Activated T-helper 17 cell treated with anti-CD3 and anti-CD28 coated beads, Interleukin-2, amount 50 U/mL, for 72 hours (primary cell): Measurements from ENCODE around the gene ANKRD13A. TPM values are rescaled to one million over a fixed set of nuclear protein-coding genes. Genes with fewer than 3 reads are reported as not detected.
A peak's percentile ranks its signal among the peaks of the same experiment; 100 is the strongest.
"Not testable (repeated sequence)": the region's sequence is repeated elsewhere in the genome, so short reads cannot be mapped to it uniquely, and the experiment has no call there.

Source experiments
- ATAC-seq: fragments of 150-1000 bp; cut with Tn5 transposase; replicated peaks from 2 replicates; pipeline ENCODE4 v1.10.0; 2021; ENCODE audit warnings: mild to moderate bottlenecking, moderate library complexity
- H3K27ac Mint-ChIP-seq: one replicate; pipeline ENCODE4 v1.8.0; 2022; ENCODE audit warnings: mixed read lengths
- H3K27me3 Mint-ChIP-seq: one replicate; pipeline ENCODE4 v1.8.0; 2022; ENCODE audit warnings: mixed read lengths
- H3K36me3 Mint-ChIP-seq: one replicate; pipeline ENCODE4 v1.8.0; 2022; ENCODE audit warnings: low read depth, mild to moderate bottlenecking, mixed read lengths
- H3K4me1 Mint-ChIP-seq: one replicate; pipeline ENCODE4 v1.8.0; 2022; ENCODE audit warnings: mixed read lengths
- H3K4me3 Mint-ChIP-seq: one replicate; pipeline ENCODE4 v1.8.0; 2022; ENCODE audit warnings: mild to moderate bottlenecking, mixed read lengths
- H3K9me3 Mint-ChIP-seq: one replicate; pipeline ENCODE4 v1.8.0; 2022; ENCODE audit warnings: mixed read lengths
- total RNA-seq, 2 donors: library from RNA; stranded (reverse); gene quantifications; one replicate each; pipeline ENCODE4 v1.2.3, GENCODE V29; 2022

ANKRD13A gene
- total RNA-seq, 2 donors from 2014 or later, result 61.4 to 68.5 TPM

GRCh38 chr12:110038741-110039084, 39.5 kb downstream of the ANKRD13A start:
- H3K9me3 Mint-ChIP-seq, result no peaks in the 10 kb centered on the region
- no peaks in the 10 kb centered on the region for H3K27me3 Mint-ChIP-seq
- ATAC-seq, result no peak
- peak overlapping the region; percentile 88 for H3K27ac Mint-ChIP-seq
- H3K4me1 Mint-ChIP-seq, result peaks cover 35% of the 10 kb centered on the region
- H3K36me3 Mint-ChIP-seq, result peaks cover 97% of the 10 kb centered on the region
- H3K4me3 Mint-ChIP-seq, result peak overlapping the region; percentile 67

GRCh38 chr12:110039085-110039807, 40.0 kb downstream of the ANKRD13A start:
- peaks cover 35% of the 10 kb centered on the region for H3K4me1 Mint-ChIP-seq
- ATAC-seq, result peak; percentile 71
- peak overlapping the region; percentile 88 for H3K27ac Mint-ChIP-seq
- peaks cover 97% of the 10 kb centered on the region for H3K36me3 Mint-ChIP-seq
- no peaks in the 10 kb centered on the region for H3K27me3 Mint-ChIP-seq
- H3K9me3 Mint-ChIP-seq, result no peaks in the 10 kb centered on the region
- peak overlapping the region; percentile 67 for H3K4me3 Mint-ChIP-seq

- Mint-ChIP-seq H3K27ac (peak overlapping the region; percentile 75), H3K4me1 (peaks cover 31% of the 10 kb centered on the region), H3K4me3 (no peak overlapping the region)
Measured at GRCh38 chr12:110042264-110042663, 43.0 kb downstream of the ANKRD13A start.

GRCh38 chr12:110046451-110047187, 47.4 kb downstream of the ANKRD13A start:
- H3K4me3 Mint-ChIP-seq, result peak overlapping the region; percentile 89
- no peaks in the 10 kb centered on the region for H3K9me3 Mint-ChIP-seq
- H3K36me3 Mint-ChIP-seq, result peaks cover 37% of the 10 kb centered on the region
- no peaks in the 10 kb centered on the region for H3K27me3 Mint-ChIP-seq
- no peak for ATAC-seq
- peaks cover 15% of the 10 kb centered on the region for H3K4me1 Mint-ChIP-seq
- no peak overlapping the region for H3K27ac Mint-ChIP-seq

More at GRCh38 chr12:110042264-110042663, 43.0 kb downstream of the ANKRD13A start:
- ATAC-seq, result no peak
- H3K36me3 Mint-ChIP-seq, result peaks cover 77% of the 10 kb centered on the region
- H3K27me3 Mint-ChIP-seq, result no peaks in the 10 kb centered on the region
- no peaks in the 10 kb centered on the region for H3K9me3 Mint-ChIP-seq

- H3K36me3 Mint-ChIP-seq, result peaks cover 29% of the 10 kb centered on the region
- peak overlapping the region; percentile 92 for H3K27ac Mint-ChIP-seq
- H3K4me3 Mint-ChIP-seq, result peak overlapping the region; percentile 89
- no peaks in the 10 kb centered on the region for H3K9me3 Mint-ChIP-seq
- peaks cover 15% of the 10 kb centered on the region for H3K4me1 Mint-ChIP-seq
- H3K27me3 Mint-ChIP-seq, result no peaks in the 10 kb centered on the region
- no peak for ATAC-seq
Measured at GRCh38 chr12:110047297-110047940, 48.2 kb downstream of the ANKRD13A start.

GRCh38 chr12:110048242-110049027, 49.2 kb downstream of the ANKRD13A start, which contains the start of gene C12orf76:
TSS of gene C12orf76 (minus strand) at chr12:110048522. CDS start at chr12:110048495, 27 bp downstream.
- Mint-ChIP-seq H3K4me1 (peaks cover 9% of the 10 kb centered on the region), H3K36me3 (peaks cover 19% of the 10 kb centered on the region), H3K9me3 (no peaks in the 10 kb centered on the region), H3K4me3 (peak within 1 kb of the TSS; percentile 89), H3K27me3 (no peaks in the 10 kb centered on the region), H3K27ac (peak within 1 kb of the TSS; percentile 92)
- peak; percentile 100 for ATAC-seq

GRCh38 chr12:110049034-110049433, 49.8 kb downstream of the ANKRD13A start:
- ATAC-seq, H3K27me3 Mint-ChIP-seq, H3K9me3 Mint-ChIP-seq, H3K4me1 Mint-ChIP-seq: not testable (repeated sequence)
- Mint-ChIP-seq H3K4me3 (peak overlapping the region; percentile 89), H3K27ac (peak overlapping the region; percentile 92), H3K36me3 (peaks cover 13% of the 10 kb centered on the region)

GRCh38 chr12:110049666-110050065, 50.4 kb downstream of the ANKRD13A start:
- not testable (repeated sequence) for ATAC-seq, H3K36me3 Mint-ChIP-seq, H3K9me3 Mint-ChIP-seq, H3K27me3 Mint-ChIP-seq
- H3K4me1 Mint-ChIP-seq, result peaks cover 12% of the 10 kb centered on the region
- peak overlapping the region; percentile 92 for H3K27ac Mint-ChIP-seq
- H3K4me3 Mint-ChIP-seq, result peak overlapping the region; percentile 89

GRCh38 chr12:110050927-110051326, 51.7 kb downstream of the ANKRD13A start:
- Mint-ChIP-seq H3K27ac (no peak overlapping the region), H3K9me3 (no peaks in the 10 kb centered on the region), H3K4me1 (peaks cover 18% of the 10 kb centered on the region), H3K27me3 (no peaks in the 10 kb centered on the region), H3K4me3 (no peak overlapping the region), H3K36me3 (no peaks in the 10 kb centered on the region)
- no peak for ATAC-seq

- not testable (repeated sequence) for H3K9me3 Mint-ChIP-seq, H3K36me3 Mint-ChIP-seq, H3K27me3 Mint-ChIP-seq
- Mint-ChIP-seq H3K4me3 (peak overlapping the region; percentile 44), H3K4me1 (peaks cover 31% of the 10 kb centered on the region), H3K27ac (peak overlapping the region; percentile 39)
- ATAC-seq, result peak; percentile 57
Measured at GRCh38 chr12:110055375-110056352, 56.4 kb downstream of the ANKRD13A start.

GRCh38 chr12:110056643-110057042, 57.4 kb downstream of the ANKRD13A start:
- not testable (repeated sequence) for H3K9me3 Mint-ChIP-seq, H3K36me3 Mint-ChIP-seq, H3K27me3 Mint-ChIP-seq
- ATAC-seq, result peak; percentile 44
- peaks cover 37% of the 10 kb centered on the region for H3K4me1 Mint-ChIP-seq
- peak overlapping the region; percentile 39 for H3K27ac Mint-ChIP-seq
- peak overlapping the region; percentile 19 for H3K4me3 Mint-ChIP-seq

GRCh38 chr12:110058875-110059615, 59.8 kb downstream of the ANKRD13A start:
- H3K27me3 Mint-ChIP-seq, result no peaks in the 10 kb centered on the region
- H3K36me3 Mint-ChIP-seq, result no peaks in the 10 kb centered on the region
- ATAC-seq, result no peak
- peaks cover 37% of the 10 kb centered on the region for H3K4me1 Mint-ChIP-seq
- H3K9me3 Mint-ChIP-seq, result no peaks in the 10 kb centered on the region
- H3K27ac Mint-ChIP-seq, result peak overlapping the region; percentile 50
- H3K4me3 Mint-ChIP-seq, result peak overlapping the region; percentile 32

- Mint-ChIP-seq H3K36me3 (no peaks in the 10 kb centered on the region), H3K9me3 (no peaks in the 10 kb centered on the region), H3K27ac (peak overlapping the region; percentile 50), H3K4me1 (peaks cover 34% of the 10 kb centered on the region), H3K4me3 (peak overlapping the region; percentile 32), H3K27me3 (no peaks in the 10 kb centered on the region)
- peak; percentile 8 for ATAC-seq
Measured at GRCh38 chr12:110059651-110060000, 60.4 kb downstream of the ANKRD13A start.
